Tibial artery (tissue), 4 donors: Measurements from ENCODE around the gene SYTL3.
A peak's percentile ranks its signal among the peaks of the same experiment; 100 is the strongest.

ENCODE experiments used
- DNase-seq, 2 donors: peaks; one replicate each; pipeline ENCODE4 v3.0.0-alpha.2; 2019
- H3K27ac ChIP-seq, 2 donors: fragments of 200-600 bp; sonication (generic) in 1 of 2; 1 replicate in 1 of 2; 2 replicates in 1 of 2; pipeline ENCODE4 v1.5.1; 2018 to 2019; ENCODE audit warnings: mild to moderate bottlenecking in 1 of 2
- H3K27me3 ChIP-seq, 2 donors: fragments of 200-600 bp; sonication (generic) in 1 of 2; one replicate each; pipeline versions ENCODE4 v1.5.1 to v1.6.0; 2016 to 2019
- H3K36me3 ChIP-seq, 3 donors: fragments of 200-600 bp; sonication (generic) in 2 of 3; one replicate each; pipeline ENCODE4 v1.5.1; 2016 to 2019; ENCODE audit warnings: mild to moderate bottlenecking in 2 of 3
- H3K4me1 ChIP-seq, 4 donors: fragments of 200-600 bp; sonication (generic) in 2 of 4; 1 replicate in 3 of 4; 2 replicates in 1 of 4; pipeline ENCODE4 v1.5.1; 2016 to 2019
- H3K4me3 ChIP-seq, 2 donors: fragments of 200-600 bp; sonication (generic) in 1 of 2; 1 replicate in 1 of 2; 2 replicates in 1 of 2; pipeline ENCODE4 v1.5.1; 2018 to 2019; ENCODE audit warnings: mild to moderate bottlenecking in 2 of 2
- H3K9me3 ChIP-seq, 3 donors: fragments of 200-600 bp; sonication (generic) in 1 of 3; one replicate each; pipeline ENCODE4 v1.5.1; 2016 to 2019
- CTCF ChIP-seq, 2 experiments: fragments of 200-600 bp in 1 of 2; fragments of 450-650 bp in 1 of 2; IDR thresholded peaks; one replicate each; pipeline ENCODE4 v1.5.1; 2017 to 2019; ENCODE audit warnings: antibody characterized with exemption in 2 of 2, mild to moderate bottlenecking in 1 of 2, moderate library complexity in 1 of 2
- intact Hi-C: fragments of 100-400 bp; cut with DNase I; formaldehyde crosslinking; loops from one replicate; pipeline ENCODE4 v1.15.0; 2023; ENCODE audit warnings: low total_unique reads

Gene SYTL3

GRCh38 chr6:158772851-158773371, 123.1 kb downstream of the SYTL3 start:
- Histone ChIP-seq H3K36me3 (peaks cover 56 to 96% (median 69%) of the 10 kb centered on the region in 3 donors), H3K9me3 (no peaks in the 10 kb centered on the region), H3K27ac (no peak overlapping the region), H3K27me3 (no peaks in the 10 kb centered on the region), H3K4me3 (no peak overlapping the region), H3K4me1 (no peaks in the 10 kb centered on the region)
- no peak for TF ChIP-seq CTCF (IDR thresholded peaks at IDR 0.05)
- peak in 1 of 2 donors; percentile 52 for DNase-seq
- intact Hi-C loops, result no loop called here

GRCh38 chr6:158773581-158774449, 124.0 kb downstream of the SYTL3 start:
- H3K4me3 ChIP-seq, result no peak overlapping the region
- peaks cover 47 to 92% (median 60%) of the 10 kb centered on the region in 3 donors for H3K36me3 ChIP-seq
- intact Hi-C loops, result no loop called here
- H3K27me3 ChIP-seq, result no peaks in the 10 kb centered on the region
- no peaks in the 10 kb centered on the region for H3K9me3 ChIP-seq
- H3K27ac ChIP-seq, result no peak overlapping the region
- no peak for TF ChIP-seq CTCF (IDR thresholded peaks at IDR 0.05)
- DNase-seq, result peak in 1 of 2 donors; percentile 55
- no peaks in the 10 kb centered on the region for H3K4me1 ChIP-seq

GRCh38 chr6:158774717-158775449, 125.0 kb downstream of the SYTL3 start:
- H3K27me3 ChIP-seq, result no peaks in the 10 kb centered on the region

GRCh38 chr6:158775832-158776231, 126.0 kb downstream of the SYTL3 start:
- TF ChIP-seq CTCF (IDR thresholded peaks at IDR 0.05), result no peak
- Histone ChIP-seq H3K4me3 (no peak overlapping the region), H3K27me3 (no peaks in the 10 kb centered on the region), H3K9me3 (no peaks in the 10 kb centered on the region), H3K27ac (no peak overlapping the region), H3K4me1 (no peaks in the 10 kb centered on the region), H3K36me3 (peaks cover 27 to 77% (median 46%) of the 10 kb centered on the region in 3 donors)
- no peak for DNase-seq
- intact Hi-C loops, result no loop called here

More at GRCh38 chr6:158774717-158775449, 125.0 kb downstream of the SYTL3 start:
- no peak for DNase-seq
- H3K27ac ChIP-seq, result no peak overlapping the region
- H3K36me3 ChIP-seq, result peaks cover 37 to 81% (median 49%) of the 10 kb centered on the region in 3 donors
- no peak for TF ChIP-seq CTCF (IDR thresholded peaks at IDR 0.05)
- no peak overlapping the region for H3K4me3 ChIP-seq
- intact Hi-C loops, result no loop called here
- H3K4me1 ChIP-seq, result no peaks in the 10 kb centered on the region
- H3K9me3 ChIP-seq, result no peaks in the 10 kb centered on the region

GRCh38 chr6:158776737-158777136, 126.9 kb downstream of the SYTL3 start:
- H3K36me3 ChIP-seq, result peaks cover 29 to 77% (median 45%) of the 10 kb centered on the region in 3 donors

More at GRCh38 chr6:158776737-158777136, 126.9 kb downstream of the SYTL3 start:
- no peak overlapping the region for H3K27ac ChIP-seq
- TF ChIP-seq CTCF (IDR thresholded peaks at IDR 0.05), result no peak
- no peaks in the 10 kb centered on the region for H3K4me1 ChIP-seq
- no peak for DNase-seq
- no peaks in the 10 kb centered on the region for H3K27me3 ChIP-seq
- H3K4me3 ChIP-seq, result no peak overlapping the region
- intact Hi-C loops, result no loop called here
- no peaks in the 10 kb centered on the region for H3K9me3 ChIP-seq
